RKO (cell line): ENCODE results near the gene ADGRD1.

Experiments
- DNase-seq: peaks from one replicate; pipeline ENCODE4 v3.0.0-alpha.2; 2016; ENCODE audit warnings: low spot score

ADGRD1 gene

GRCh38 chr12:131025234-131025633 lies 71.5 kb downstream of the ADGRD1 start:
- no peak for DNase-seq

DNA sequence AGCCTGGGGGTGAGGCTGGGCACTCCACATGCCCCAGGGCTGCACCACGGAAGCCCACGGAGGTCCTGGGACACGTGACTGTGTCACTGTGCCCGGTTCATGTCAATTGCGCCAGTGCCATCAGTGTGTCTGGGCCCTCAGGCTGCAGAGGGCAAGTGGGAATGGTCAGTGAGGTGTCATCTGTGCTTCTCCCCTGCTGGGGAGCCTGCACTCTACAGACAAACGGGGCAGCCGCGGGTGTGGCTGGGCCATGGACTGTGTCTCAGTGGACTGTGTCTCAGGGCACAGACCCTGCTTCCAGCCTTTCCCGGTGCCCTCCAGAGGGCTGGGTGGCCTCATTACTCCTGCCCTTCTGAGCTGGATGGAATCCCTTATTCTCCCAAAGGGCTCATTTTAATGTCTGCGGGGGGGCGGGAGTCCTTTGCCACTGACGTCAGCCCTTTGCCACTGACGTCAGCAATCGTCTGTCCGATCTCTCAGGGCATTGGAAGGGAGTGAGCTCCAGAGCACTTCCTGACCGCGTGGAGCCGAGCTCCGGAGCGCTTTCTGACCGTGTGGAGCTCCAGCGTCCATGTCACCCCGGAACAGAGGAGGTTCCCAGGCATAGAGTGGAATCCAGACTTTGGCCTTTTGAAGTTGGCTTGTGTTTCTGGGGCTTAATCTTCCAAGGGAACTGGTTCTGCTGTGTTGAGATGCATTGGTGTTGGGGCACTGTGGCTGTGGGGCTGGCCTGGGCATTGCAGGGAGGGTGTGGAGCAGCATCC lies 72.4 kb downstream of the ADGRD1 start:
- no peak for DNase-seq

DNA sequence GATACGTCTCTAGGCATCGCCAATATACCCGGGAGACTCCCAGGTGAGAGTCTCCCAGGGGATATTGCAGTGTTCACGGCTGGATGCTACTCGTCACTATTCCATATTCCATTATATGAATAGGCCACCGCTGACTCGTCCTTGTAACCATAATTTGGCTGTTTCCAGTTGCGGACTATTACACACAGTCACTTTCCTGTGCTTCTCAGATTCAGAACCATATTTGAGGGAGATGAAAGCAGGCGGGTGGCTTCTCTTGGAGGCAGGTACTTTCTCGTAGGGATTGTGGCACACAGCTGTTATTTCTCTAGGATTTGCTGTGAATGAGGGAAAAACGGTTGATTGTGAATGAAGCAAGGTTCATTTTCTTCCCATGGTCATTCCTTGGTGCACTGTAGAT lies 73.0 kb downstream of the ADGRD1 start:
- no peak for DNase-seq

DNA sequence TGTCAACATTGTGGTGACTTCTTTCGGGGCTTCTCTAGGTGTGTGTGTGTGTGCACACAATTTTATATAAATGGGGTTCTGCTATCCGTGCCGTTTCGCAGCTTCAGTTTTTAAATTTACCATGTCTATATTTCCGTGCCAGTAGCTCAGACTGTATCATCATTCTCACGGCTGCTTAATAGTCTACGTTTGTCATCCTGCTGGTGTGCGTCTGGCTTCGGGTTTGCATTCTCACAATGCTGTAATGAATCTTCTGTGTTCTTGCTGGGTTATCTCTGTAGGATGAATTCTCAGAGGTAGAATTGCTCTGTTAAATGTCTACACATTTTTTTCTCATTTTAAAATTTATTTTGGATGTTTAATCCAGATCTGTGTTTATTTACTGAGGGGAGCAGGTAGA lies 73.6 kb downstream of the ADGRD1 start:
- DNase-seq = no peak

- DNase-seq = no peak
Measured at GRCh38 chr12:131027876-131028586, 74.3 kb downstream of the ADGRD1 start.

- no peak for DNase-seq
Measured at GRCh38 chr12:131028587-131029338, 75.1 kb downstream of the ADGRD1 start.

GRCh38 chr12:131030472-131031328 lies 77.0 kb downstream of the ADGRD1 start:
- DNase-seq = no peak

DNA sequence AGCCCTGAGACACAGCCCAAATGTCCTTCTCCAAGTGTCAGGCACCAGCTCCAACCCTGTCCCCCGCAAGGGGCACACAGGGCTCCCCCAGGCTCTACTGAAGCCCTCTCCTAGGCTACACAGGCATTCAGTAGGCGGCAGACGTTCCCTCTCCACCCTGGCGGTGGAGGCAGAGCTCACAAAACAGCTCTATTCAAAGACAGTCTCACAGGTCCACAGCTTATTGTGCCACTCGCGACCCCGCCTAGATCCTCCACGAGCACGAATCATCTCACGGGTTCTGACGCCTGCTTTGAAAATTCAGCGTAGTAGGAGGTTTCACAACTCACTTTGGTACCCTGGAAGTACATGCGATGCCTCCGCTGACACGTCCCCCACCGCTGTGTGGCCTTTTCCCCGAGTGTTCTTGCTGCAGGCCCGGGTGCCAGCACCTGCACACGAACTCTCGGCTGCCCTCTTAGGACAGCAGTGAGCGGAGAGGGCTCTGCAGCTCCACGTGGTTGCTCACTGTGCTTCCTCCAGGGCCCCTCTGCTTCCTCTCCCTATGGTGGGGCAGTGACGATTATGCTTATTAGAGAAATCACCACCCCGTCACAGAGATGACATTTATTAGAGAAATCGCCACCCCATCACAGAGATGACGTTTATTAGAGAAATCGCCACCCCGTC lies 78.5 kb downstream of the ADGRD1 start:
- DNase-seq = no peak

DNA sequence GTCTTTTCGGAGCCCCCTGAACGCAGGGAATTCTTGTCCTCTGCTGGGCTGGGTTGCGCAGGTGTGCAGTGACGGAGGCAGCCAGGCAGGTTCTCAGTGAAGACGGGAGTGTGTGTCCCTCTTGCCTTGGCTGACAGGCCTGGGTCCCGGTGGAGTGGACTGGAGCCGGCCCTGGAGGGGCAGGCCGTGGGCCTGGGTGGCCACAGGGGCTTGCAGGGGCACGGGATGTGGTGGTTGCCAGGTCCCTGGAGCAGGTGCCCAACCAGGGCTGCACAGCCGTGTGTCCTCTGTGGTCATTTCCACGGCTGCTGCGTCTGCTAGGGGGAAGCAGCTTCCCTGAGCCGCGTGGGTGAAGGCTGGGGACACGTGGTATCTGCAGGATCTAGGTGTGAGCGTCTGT lies 79.8 kb downstream of the ADGRD1 start:
- no peak for DNase-seq

GRCh38 chr12:131033886-131034482 lies 80.3 kb downstream of the ADGRD1 start:
- DNase-seq = no peak

GRCh38 chr12:131034631-131035244 lies 81.0 kb downstream of the ADGRD1 start:
- DNase-seq = no peak

GRCh38 chr12:131035245-131035681 lies 81.6 kb downstream of the ADGRD1 start:
- no peak for DNase-seq

GRCh38 chr12:131038159-131038558 lies 84.5 kb downstream of the ADGRD1 start:
- DNase-seq = no peak

GRCh38 chr12:131038961-131039950 lies 85.5 kb downstream of the ADGRD1 start:
- no peak for DNase-seq

GRCh38 chr12:131040491-131040890 lies 86.8 kb downstream of the ADGRD1 start:
- no peak for DNase-seq

GRCh38 chr12:131041216-131041967 lies 87.7 kb downstream of the ADGRD1 start:
- no peak for DNase-seq

DNA sequence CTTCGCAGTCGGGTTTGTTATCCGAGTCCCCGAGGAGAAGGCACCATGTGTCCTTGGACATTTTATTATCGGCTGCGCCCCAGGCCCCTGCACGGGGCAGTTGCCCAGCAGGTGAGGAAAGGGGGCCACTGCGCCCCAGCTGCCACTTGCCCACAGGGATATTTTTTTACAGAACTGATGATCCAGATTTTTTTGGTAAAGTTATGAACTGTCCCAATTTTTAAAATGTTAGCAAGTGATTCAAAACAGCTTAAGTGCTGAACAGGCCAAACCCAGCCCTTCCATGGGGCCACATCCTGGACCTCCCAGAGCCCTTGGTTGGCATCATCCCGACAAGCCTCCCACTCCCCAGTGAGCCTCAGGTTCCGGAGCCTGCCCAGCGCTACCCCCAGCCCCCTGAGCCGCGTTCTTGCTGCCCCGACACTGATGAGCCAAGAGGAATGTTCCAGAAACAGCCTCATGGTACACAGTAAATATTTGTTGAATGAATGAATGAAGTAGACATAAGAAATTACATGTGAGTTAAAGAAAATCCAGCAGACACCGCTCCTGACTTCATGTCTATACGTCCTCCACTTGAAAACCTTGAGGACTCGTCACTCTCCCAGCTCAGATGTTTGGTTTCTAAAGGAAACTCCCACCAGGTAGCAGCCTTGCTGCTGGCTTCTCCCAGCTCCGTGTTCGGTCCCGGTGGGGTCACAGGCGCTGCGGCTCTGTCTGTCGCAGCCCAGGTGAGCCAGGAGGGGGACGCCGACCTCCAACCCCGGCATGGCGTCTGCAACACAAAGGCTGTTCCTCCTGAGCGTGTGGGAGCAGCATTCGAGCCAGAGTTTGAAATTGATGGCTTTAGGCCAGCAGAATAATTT lies 88.5 kb downstream of the ADGRD1 start:
- DNase-seq = no peak
